Smooth muscle cell (in vitro differentiated cells): ENCODE measurements around the gene ZNF333. TPM values are rescaled to one million over a fixed set of nuclear protein-coding genes. Genes with fewer than 3 reads are reported as not detected.

Source experiments
- DNase-seq: peaks from one replicate; lab custom pipeline; 2025; ENCODE audit not compliant: unreplicated experiment; lab: John Stamatoyannopoulos, UW
- H2AFZ ChIP-seq: fragments of 200-600 bp; sonication (generic); 2 replicates; pipeline ENCODE4 v1.6.0; 2016; ENCODE audit warnings: antibody characterized with exemption, low read depth, mild to moderate bottlenecking
- H3F3A ChIP-seq: fragments of 200-600 bp; sonication (generic); 2 replicates; pipeline ENCODE4 v1.6.0; 2017; ENCODE audit warnings: antibody characterized with exemption, low read depth
- H3K27ac ChIP-seq: fragments of 200-600 bp; sonication (generic); 2 replicates; pipeline ENCODE4 v1.5.1; 2016; ENCODE audit warnings: low read depth, mild to moderate bottlenecking
- H3K27me3 ChIP-seq: fragments of 200-600 bp; sonication (generic); 2 replicates; pipeline ENCODE4 v1.6.1; 2016; ENCODE audit warnings: low read depth, mild to moderate bottlenecking
- H3K36me3 ChIP-seq: fragments of 200-600 bp; sonication (generic); 2 replicates; pipeline ENCODE4 v1.5.1; 2016; ENCODE audit warnings: low read depth
- H3K4me1 ChIP-seq: fragments of 200-600 bp; sonication (generic); 2 replicates; pipeline ENCODE4 v1.5.1; 2016; ENCODE audit warnings: low read depth
- H3K4me2 ChIP-seq: fragments of 200-600 bp; sonication (generic); 2 replicates; pipeline ENCODE4 v1.6.0; 2016; ENCODE audit warnings: mild to moderate bottlenecking
- H3K4me3 ChIP-seq: fragments of 200-600 bp; sonication (generic); 2 replicates; pipeline ENCODE4 v1.5.1; 2016; ENCODE audit warnings: mild to moderate bottlenecking
- H3K79me2 ChIP-seq: fragments of 200-600 bp; sonication (generic); 2 replicates; pipeline ENCODE4 v1.6.0; 2016; ENCODE audit warnings: low read depth, mild to moderate bottlenecking
- H3K9ac ChIP-seq: fragments of 200-600 bp; sonication (generic); 2 replicates; pipeline ENCODE4 v1.6.0; 2016; ENCODE audit warnings: low read depth
- H3K9me3 ChIP-seq: fragments of 200-600 bp; sonication (generic); replicated peaks from 2 replicates; pipeline ENCODE4 v1.5.1; 2016; ENCODE audit warnings: low read depth
- H4K20me1 ChIP-seq: fragments of 200-600 bp; sonication (generic); 2 replicates; pipeline ENCODE4 v1.6.0; 2016; ENCODE audit warnings: low read depth
- WGBS: methylation state at CpG from one replicate; pipeline ENCODE4 v1.1.7; 2016; ENCODE audit warnings: low lambda C conversion rate; 5-methylcytosine and 5-hydroxymethylcytosine counted together
- polyA plus RNA-seq: library from polyadenylated mRNA; unstranded; fragments of >200 nt; fragmentation: Nextera tagmentation; extraction: Ambion mirVana; gene quantifications from 2 replicates; pipeline ENCODE4 v1.2.1, GENCODE V29; 2016
- total RNA-seq: library from RNA; depleted of rRNA; stranded (reverse); fragments of >200 nt; gene quantifications from 2 replicates; pipeline ENCODE4 v1.2.3, GENCODE V29; 2014
- TF ChIP-seq, protein P1 (sequence below): fragments of 200-600 bp; sonication (generic); IDR thresholded peaks from 2 replicates; pipeline ENCODE4 v1.5.1; 2017; ENCODE audit warnings: borderline replicate concordance, mild to moderate bottlenecking, antibody characterized with exemption; ENCODE audit not compliant: insufficient read depth, poor library complexity, severe bottlenecking

The ZNF333 gene
- total and polyA plus RNA-seq, 2 experiments from 2014 or later: 14.8 to 16.0 TPM

DNA sequence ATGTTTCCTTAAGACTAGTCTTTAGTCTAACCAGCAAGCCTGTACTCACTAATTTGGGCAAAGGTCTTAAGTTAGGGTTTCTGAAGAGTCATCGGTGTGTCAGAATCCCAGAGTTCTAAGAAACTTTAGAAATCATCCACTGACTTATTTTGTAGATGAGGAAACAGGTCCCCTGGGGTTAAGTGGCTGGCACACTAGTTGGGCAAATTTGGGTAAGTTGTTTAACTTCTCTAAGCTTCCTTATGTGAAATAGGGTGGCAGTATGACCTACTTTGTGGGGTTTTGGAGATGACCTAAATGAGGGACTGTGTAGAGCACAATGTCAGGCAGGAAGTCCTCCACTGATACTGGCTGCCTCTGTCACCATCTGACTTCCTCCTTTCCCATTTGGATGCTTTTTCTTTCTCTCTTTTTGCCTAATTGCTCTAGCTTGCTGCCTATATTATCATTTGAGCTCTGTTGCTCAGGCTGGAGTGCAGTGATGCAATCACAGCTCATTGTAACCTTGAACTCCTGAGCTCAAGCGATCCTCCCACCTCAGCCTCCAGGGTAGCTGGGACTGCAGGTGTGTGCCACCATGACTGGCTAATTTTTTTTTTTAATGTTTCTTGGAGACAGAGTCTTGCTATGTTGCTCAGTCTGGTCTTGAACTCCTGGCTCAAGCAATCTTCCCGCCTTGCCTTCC is 17.5 kb upstream of the ZNF333 start:
- no peaks in the 10 kb centered on the region for H4K20me1 ChIP-seq
- WGBS: 65% methylated on average over 3 of the region's 3 CpGs
- no peak overlapping the region for H2AFZ ChIP-seq
- H3F3A ChIP-seq: no peaks in the 10 kb centered on the region
- no peak overlapping the region for H3K27ac ChIP-seq
- H3K9ac ChIP-seq: no peak overlapping the region
- no peak for DNase-seq
- H3K79me2 ChIP-seq: no peaks in the 10 kb centered on the region
- no peaks in the 10 kb centered on the region for H3K27me3 ChIP-seq
- no peaks in the 10 kb centered on the region for H3K4me1 ChIP-seq
- no peaks in the 10 kb centered on the region for H3K36me3 ChIP-seq
- H3K4me3 ChIP-seq: no peak overlapping the region
- TF ChIP-seq, protein P1, sequence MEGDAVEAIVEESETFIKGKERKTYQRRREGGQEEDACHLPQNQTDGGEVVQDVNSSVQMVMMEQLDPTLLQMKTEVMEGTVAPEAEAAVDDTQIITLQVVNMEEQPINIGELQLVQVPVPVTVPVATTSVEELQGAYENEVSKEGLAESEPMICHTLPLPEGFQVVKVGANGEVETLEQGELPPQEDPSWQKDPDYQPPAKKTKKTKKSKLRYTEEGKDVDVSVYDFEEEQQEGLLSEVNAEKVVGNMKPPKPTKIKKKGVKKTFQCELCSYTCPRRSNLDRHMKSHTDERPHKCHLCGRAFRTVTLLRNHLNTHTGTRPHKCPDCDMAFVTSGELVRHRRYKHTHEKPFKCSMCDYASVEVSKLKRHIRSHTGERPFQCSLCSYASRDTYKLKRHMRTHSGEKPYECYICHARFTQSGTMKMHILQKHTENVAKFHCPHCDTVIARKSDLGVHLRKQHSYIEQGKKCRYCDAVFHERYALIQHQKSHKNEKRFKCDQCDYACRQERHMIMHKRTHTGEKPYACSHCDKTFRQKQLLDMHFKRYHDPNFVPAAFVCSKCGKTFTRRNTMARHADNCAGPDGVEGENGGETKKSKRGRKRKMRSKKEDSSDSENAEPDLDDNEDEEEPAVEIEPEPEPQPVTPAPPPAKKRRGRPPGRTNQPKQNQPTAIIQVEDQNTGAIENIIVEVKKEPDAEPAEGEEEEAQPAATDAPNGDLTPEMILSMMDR: no peak
- H3K4me2 ChIP-seq: no peak overlapping the region
- H3K9me3 ChIP-seq: no peaks in the 10 kb centered on the region

DNA sequence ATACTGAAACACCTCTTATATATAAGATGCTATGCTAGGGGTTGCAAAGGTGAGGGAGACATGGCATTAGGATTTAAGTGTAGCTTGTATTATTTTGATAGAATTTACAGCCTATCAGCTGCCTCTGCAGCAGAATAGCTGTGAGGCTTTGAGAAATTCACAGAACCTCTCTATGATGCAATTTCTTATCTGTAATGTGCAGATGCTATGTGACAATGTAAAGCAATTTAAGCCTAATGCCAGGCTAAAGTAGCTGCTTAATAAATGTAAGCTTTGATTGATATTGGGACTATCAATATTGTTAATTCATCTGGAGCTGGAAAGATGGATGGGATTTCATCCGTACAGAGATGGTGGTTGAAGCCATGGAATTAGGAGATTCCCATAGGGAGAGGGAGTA is 16.8 kb upstream of the ZNF333 start:
- TF ChIP-seq, protein P1: no peak
- Histone ChIP-seq H3K9me3 (no peaks in the 10 kb centered on the region), H3K4me3 (no peak overlapping the region), H3K27ac (no peak overlapping the region), H3K27me3 (no peaks in the 10 kb centered on the region), H3K36me3 (no peaks in the 10 kb centered on the region), H3K9ac (no peak overlapping the region), H3K4me1 (no peaks in the 10 kb centered on the region), H3F3A (no peaks in the 10 kb centered on the region), H3K79me2 (no peaks in the 10 kb centered on the region), H2AFZ (no peak overlapping the region), H3K4me2 (no peak overlapping the region), H4K20me1 (no peaks in the 10 kb centered on the region)
- WGBS: 83% methylated on average over 1 of the region's 1 CpG
- no peak for DNase-seq

DNA sequence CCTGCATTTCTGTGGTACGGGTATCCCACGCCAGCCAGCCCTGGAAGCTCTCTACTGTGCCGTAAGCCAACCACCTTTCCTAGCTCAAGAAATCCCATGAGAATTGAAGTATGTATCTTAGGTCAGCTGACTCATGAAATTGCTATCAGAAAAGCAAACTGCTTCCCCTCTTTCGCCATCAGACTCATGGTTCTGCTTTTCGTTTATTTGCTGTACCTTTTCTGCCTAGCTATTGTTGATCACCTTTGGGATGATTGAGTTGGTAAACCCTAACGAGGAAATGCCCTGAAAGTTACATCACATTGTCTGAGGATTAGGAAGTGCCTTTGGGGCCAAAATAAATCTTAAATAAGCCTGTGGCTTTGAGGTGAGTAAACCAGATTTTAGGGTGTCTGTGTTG is 15.1 kb upstream of the ZNF333 start, which contains the start of gene ADGRE3:
TSS of gene ADGRE3 (minus strand) at position 81 of the 400 bp plus-strand sequence. CDS start at position 7, 74 bp downstream.
- no peak within 1 kb of the TSS for H3K9ac ChIP-seq
- no peaks in the 10 kb centered on the region for H4K20me1 ChIP-seq
- H2AFZ ChIP-seq: no peak within 1 kb of the TSS
- H3K27ac ChIP-seq: no peak within 1 kb of the TSS
- no peaks in the 10 kb centered on the region for H3K9me3 ChIP-seq
- H3K27me3 ChIP-seq: no peaks in the 10 kb centered on the region
- H3K79me2 ChIP-seq: no peaks in the 10 kb centered on the region
- no peaks in the 10 kb centered on the region for H3K36me3 ChIP-seq
- no peak within 1 kb of the TSS for H3K4me3 ChIP-seq
- no peak within 1 kb of the TSS for H3K4me2 ChIP-seq
- no peaks in the 10 kb centered on the region for H3F3A ChIP-seq
- 77% methylated on average over 6 of the region's 6 CpGs for WGBS
- TF ChIP-seq, protein P1: no peak
- no peaks in the 10 kb centered on the region for H3K4me1 ChIP-seq
- no peak for DNase-seq

DNA sequence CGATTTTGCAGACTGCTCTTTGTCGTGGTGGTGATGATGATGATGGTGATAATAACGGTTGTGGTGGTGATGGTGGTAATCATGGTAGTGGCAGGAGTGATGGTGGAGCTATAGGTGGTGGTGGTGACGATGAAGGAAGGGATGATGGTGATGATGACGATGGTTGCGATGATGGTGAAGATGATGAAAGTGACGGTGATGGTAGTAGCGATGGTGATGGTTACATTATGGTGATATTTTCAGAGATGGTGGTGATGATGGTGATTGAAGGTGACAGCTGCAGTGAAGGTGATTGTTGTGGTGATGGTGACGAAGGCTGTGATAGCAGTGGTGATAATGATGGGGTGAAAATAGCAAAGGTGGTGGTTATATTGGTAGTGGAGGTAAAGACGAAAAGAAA is 13.1 kb upstream of the ZNF333 start:
- WGBS: 79% methylated on average over 10 of the region's 10 CpGs
- H3K79me2 ChIP-seq: no peaks in the 10 kb centered on the region
- TF ChIP-seq, protein P1: no peak

More for the DNA sequence above, 13.1 kb upstream of the ZNF333 start:
- Histone ChIP-seq H3K36me3 (no peaks in the 10 kb centered on the region), H4K20me1 (no peaks in the 10 kb centered on the region), H3K4me2 (no peak overlapping the region), H3K4me1 (no peaks in the 10 kb centered on the region), H3F3A (no peaks in the 10 kb centered on the region), H3K9me3 (no peaks in the 10 kb centered on the region), H3K27me3 (no peaks in the 10 kb centered on the region), H3K27ac (no peak overlapping the region), H3K9ac (no peak overlapping the region), H2AFZ (no peak overlapping the region), H3K4me3 (no peak overlapping the region)
- DNase-seq: no peak
